Activated T-helper 17 cell treated with anti-CD3 and anti-CD28 coated beads, Interleukin-2, amount 50 U/mL, for 72 hours (primary cell): Measurements from ENCODE around the gene MAP4K4. TPM values are rescaled to one million over a fixed set of nuclear protein-coding genes. Genes with fewer than 3 reads are reported as not detected.
A peak's percentile ranks its signal among the peaks of the same experiment; 100 is the strongest.

Experiments
- ATAC-seq: fragments of 150-1000 bp; cut with Tn5 transposase; replicated peaks from 2 replicates; pipeline ENCODE4 v1.10.0; 2021; ENCODE audit warnings: mild to moderate bottlenecking, moderate library complexity
- H3K27ac Mint-ChIP-seq: one replicate; pipeline ENCODE4 v1.8.0; 2022; ENCODE audit warnings: mixed read lengths
- H3K27me3 Mint-ChIP-seq: one replicate; pipeline ENCODE4 v1.8.0; 2022; ENCODE audit warnings: mixed read lengths
- H3K36me3 Mint-ChIP-seq: one replicate; pipeline ENCODE4 v1.8.0; 2022; ENCODE audit warnings: low read depth, mild to moderate bottlenecking, mixed read lengths
- H3K4me1 Mint-ChIP-seq: one replicate; pipeline ENCODE4 v1.8.0; 2022; ENCODE audit warnings: mixed read lengths
- H3K4me3 Mint-ChIP-seq: one replicate; pipeline ENCODE4 v1.8.0; 2022; ENCODE audit warnings: mild to moderate bottlenecking, mixed read lengths
- H3K9me3 Mint-ChIP-seq: one replicate; pipeline ENCODE4 v1.8.0; 2022; ENCODE audit warnings: mixed read lengths
- total RNA-seq, 2 donors: library from RNA; stranded (reverse); gene quantifications; one replicate each; pipeline ENCODE4 v1.2.3, GENCODE V29; 2022

The MAP4K4 gene
- total RNA-seq, 2 donors from 2014 or later, result 26.4 to 54.9 TPM

DNA sequence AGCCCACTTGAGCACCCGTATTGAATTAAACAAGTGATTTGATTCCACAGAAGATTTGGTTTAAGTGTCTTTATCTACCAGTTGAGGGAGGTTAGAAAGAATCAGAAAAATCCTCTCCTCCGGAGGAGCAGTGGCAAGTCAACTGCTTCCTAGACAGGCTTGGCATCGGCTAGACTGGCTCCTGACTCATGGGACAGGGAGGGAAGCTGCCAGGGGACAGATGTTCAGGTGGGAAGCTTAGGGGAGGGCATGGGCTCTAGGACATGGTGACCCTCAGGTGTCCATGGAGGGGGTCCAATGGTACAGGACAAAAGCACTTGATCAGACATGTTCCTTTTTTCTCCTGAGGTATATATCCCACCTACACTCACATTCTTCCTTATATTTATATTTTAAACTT lies 175.0 kb downstream of the MAP4K4 start:
- Mint-ChIP-seq H3K27me3 (no peaks in the 10 kb centered on the region), H3K27ac (peak overlapping the region; percentile 29), H3K4me1 (peaks cover 10% of the 10 kb centered on the region), H3K9me3 (no peaks in the 10 kb centered on the region), H3K36me3 (peaks cover 100% of the 10 kb centered on the region), H3K4me3 (no peak overlapping the region)
- ATAC-seq, result no peak

DNA sequence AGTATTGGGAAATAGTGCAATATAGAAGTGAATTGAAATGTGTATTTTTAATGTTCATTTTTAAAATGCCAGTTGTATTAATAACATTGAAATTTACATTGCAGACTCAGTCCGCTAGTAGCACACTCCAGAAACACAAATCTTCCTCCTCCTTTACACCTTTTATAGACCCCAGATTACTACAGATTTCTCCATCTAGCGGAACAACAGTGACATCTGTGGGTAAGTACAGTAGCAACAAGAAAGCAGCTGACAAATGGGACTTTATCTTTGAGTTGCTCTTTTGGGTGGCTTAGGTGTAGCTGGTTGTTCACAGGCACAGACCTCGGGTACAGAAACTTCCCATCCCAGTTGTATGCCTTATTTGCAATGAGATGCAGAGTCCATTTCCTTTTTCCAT lies 176.0 kb downstream of the MAP4K4 start:
- Mint-ChIP-seq H3K27ac (peak overlapping the region; percentile 28), H3K4me1 (peaks cover 10% of the 10 kb centered on the region), H3K9me3 (no peaks in the 10 kb centered on the region), H3K36me3 (peaks cover 95% of the 10 kb centered on the region), H3K27me3 (no peaks in the 10 kb centered on the region), H3K4me3 (no peak overlapping the region)
- ATAC-seq, result no peak

DNA sequence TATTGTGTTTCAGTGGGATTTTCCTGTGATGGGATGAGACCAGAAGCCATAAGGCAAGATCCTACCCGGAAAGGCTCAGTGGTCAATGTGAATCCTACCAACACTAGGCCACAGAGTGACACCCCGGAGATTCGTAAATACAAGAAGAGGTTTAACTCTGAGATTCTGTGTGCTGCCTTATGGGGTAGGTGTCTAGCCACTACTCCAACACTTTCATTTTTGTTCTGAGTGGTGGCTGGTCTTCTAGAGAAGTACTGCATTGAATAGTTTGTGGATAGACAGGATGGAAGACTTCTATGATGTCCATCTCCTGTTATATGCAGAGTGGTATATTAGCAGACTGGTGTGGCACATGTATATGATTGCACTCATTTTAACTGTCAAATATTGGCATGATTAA lies 176.6 kb downstream of the MAP4K4 start:
- Mint-ChIP-seq H3K4me1 (peaks cover 10% of the 10 kb centered on the region), H3K4me3 (no peak overlapping the region), H3K9me3 (no peaks in the 10 kb centered on the region), H3K27me3 (no peaks in the 10 kb centered on the region), H3K36me3 (peaks cover 95% of the 10 kb centered on the region), H3K27ac (peak overlapping the region; percentile 28)
- ATAC-seq, result peak; percentile 64

DNA sequence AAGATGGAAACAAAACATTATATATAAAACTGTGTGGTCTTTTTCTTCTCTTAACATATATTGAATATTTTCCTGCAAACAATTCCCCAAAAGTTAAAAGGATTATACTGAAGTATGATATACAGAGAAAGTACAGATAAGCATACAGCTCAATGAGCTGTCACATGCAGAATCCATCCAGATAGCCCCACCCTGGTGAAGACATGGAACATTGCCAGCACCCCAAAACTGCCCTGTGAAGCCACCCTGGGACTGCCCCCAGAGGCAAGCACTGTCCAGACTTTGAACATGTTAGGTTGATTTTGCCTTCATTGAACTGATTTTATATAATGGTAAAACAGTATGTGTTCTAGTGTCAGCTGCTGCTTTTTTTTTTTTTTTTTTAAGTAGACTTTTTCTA lies 182.0 kb downstream of the MAP4K4 start:
- H3K4me3 Mint-ChIP-seq, result no peak overlapping the region
- no peak for ATAC-seq
- no peaks in the 10 kb centered on the region for H3K9me3 Mint-ChIP-seq
- H3K36me3 Mint-ChIP-seq, result peaks cover 88% of the 10 kb centered on the region
- no peaks in the 10 kb centered on the region for H3K27me3 Mint-ChIP-seq
- no peak overlapping the region for H3K27ac Mint-ChIP-seq
- peaks cover 10% of the 10 kb centered on the region for H3K4me1 Mint-ChIP-seq

DNA sequence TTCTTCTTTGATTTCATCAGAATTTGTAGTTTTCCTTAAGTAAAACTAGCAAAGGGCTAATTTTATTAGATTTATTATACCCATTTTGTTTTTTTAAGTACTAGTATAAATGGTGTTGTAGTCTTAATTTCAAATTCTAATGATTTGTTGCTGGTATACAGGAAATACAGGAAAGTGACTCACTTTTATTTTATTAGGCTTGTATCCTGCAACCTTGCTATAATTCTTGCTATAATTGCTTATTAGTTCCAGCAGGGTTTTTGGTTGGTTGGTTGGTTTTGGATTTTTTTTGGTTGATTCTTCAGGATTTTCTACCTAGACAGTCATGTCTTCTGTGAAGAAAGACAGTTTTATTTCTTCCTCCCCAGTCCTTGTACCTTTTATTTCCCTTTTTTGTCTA lies 183.6 kb downstream of the MAP4K4 start:
- no peak overlapping the region for H3K4me3 Mint-ChIP-seq
- no peaks in the 10 kb centered on the region for H3K27me3 Mint-ChIP-seq
- no peak for ATAC-seq
- H3K4me1 Mint-ChIP-seq, result peaks cover 15% of the 10 kb centered on the region
- H3K36me3 Mint-ChIP-seq, result peaks cover 88% of the 10 kb centered on the region
- H3K9me3 Mint-ChIP-seq, result no peaks in the 10 kb centered on the region
- H3K27ac Mint-ChIP-seq, result no peak overlapping the region

DNA sequence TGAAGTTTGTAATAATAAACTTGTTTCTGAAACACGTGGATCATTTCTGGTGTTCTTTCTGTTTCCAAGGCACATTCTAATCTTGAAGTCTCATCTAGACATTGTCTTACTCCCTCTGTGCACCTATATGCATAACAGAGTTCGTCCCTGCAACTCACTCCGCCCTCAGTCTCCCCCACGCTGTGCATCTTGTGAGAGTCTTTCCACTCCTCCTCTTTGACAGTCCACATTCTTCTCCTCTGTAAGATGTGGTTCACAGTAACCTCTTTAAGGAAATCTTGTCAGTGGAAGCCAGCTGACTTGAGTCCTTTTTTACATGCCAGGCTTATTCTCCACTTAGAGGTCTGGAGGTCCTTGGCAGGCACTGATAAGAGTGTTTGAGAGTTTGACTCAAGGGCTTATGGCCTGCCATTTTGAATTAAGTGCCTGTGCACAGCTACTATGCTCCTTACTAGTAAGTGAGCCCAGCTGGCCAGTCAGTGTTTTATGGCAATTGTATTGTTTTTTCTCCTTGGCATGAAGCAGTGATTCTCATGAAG lies 185.3 kb downstream of the MAP4K4 start:
- H3K9me3 Mint-ChIP-seq, result no peaks in the 10 kb centered on the region
- H3K27me3 Mint-ChIP-seq, result no peaks in the 10 kb centered on the region
- no peak overlapping the region for H3K4me3 Mint-ChIP-seq
- H3K27ac Mint-ChIP-seq, result no peak overlapping the region
- peaks cover 11% of the 10 kb centered on the region for H3K4me1 Mint-ChIP-seq
- H3K36me3 Mint-ChIP-seq, result peaks cover 91% of the 10 kb centered on the region
- ATAC-seq, result no peak

DNA sequence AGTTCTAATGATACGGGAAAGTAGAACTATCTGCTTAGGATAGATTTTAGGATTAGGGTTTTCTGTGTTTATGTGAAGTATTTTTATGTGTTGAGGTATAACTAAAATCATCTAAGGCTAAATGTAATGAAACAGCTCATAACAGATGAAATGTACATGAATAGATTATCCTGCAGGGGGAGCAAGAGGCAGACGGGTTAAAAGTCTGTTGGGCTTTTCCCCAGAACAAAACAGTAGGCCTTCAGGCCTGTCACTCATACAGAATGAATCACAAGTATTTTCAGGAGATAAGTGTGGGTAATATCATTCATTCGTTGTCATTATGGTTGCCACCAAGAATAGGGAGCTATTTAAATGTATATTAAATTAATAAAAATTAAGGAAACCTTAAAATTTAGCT lies 186.4 kb downstream of the MAP4K4 start:
- H3K4me3 Mint-ChIP-seq, result no peak overlapping the region
- peaks cover 11% of the 10 kb centered on the region for H3K4me1 Mint-ChIP-seq
- no peaks in the 10 kb centered on the region for H3K9me3 Mint-ChIP-seq
- no peaks in the 10 kb centered on the region for H3K27me3 Mint-ChIP-seq
- ATAC-seq, result peak; percentile 95
- H3K36me3 Mint-ChIP-seq, result peaks cover 93% of the 10 kb centered on the region
- H3K27ac Mint-ChIP-seq, result peak overlapping the region; percentile 18

DNA sequence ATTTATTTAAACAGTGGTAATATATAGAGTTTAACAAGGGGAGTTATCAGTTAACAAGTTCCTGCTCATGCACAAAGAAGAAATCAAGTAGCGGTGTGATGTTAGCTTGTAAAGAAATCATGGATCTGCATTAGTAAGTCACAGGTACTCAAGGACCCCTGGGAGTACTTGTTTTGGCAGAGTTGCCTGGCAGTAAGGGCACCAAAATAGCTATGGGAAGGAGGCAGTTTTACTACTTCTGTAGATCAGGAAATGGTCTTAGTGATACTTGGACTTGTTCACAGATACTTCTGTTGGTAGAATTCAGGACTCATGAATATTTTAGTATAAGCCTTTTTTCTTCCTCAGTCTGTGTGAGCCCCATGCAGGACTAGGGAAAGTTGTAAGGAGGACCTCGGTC lies 186.9 kb downstream of the MAP4K4 start:
- peak; percentile 55 for ATAC-seq
- Mint-ChIP-seq H3K4me1 (peaks cover 11% of the 10 kb centered on the region), H3K27me3 (no peaks in the 10 kb centered on the region), H3K9me3 (no peaks in the 10 kb centered on the region), H3K36me3 (peaks cover 93% of the 10 kb centered on the region), H3K4me3 (no peak overlapping the region), H3K27ac (peak overlapping the region; percentile 69)

DNA sequence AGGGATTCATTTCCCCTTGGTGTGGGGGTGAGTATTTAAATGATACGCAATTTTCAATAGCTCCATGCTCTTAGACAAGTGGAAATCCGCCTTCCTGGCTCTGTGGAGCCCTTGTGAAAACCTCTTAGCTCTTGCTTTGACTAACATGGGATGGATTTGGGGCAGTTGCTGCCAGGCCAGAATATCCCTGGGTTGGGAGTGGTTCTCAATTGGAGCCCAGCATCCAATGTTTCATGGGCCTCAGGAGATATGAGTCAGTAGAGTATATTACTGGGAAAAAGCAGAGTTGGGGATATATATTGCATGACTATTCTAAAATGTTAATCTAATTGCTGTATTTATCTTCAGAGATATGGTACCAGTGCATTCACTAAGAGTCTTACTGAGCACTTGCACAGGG lies 189.8 kb downstream of the MAP4K4 start:
- no peak overlapping the region for H3K27ac Mint-ChIP-seq

DNA sequence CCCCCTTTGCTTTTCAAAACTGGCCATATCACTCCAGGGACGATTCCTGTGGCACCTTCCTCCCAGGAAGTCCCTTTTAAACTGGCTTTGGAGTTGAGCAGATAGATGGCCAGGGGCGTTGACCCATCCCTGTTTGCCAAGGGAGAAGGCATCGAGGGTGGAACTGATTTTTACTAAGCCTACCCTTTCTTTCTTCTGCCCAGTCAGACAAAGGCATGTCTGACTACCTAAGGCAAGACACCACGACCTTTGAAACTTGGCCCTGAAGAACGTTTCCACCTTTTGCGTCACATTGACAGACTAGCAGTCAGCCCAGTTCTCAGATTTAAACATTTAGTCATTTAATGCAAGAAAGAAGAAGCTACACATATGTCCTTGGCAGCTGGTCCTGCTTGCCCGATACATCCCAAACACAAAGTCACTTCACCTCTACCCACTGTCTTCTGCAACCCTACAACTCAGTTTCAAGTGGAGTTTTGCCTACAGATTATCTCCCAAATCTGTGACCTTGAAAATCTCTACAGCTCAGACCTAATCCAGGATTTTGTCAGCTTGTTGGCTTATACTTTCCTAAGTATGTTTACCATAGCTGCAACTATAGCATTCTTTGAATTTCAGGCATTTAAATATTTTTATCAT lies 192.1 kb downstream of the MAP4K4 start:
- ATAC-seq, result no peak
- no peaks in the 10 kb centered on the region for H3K27me3 Mint-ChIP-seq
- H3K36me3 Mint-ChIP-seq, result peaks cover 93% of the 10 kb centered on the region
- no peaks in the 10 kb centered on the region for H3K9me3 Mint-ChIP-seq
- H3K4me1 Mint-ChIP-seq, result peaks cover 13% of the 10 kb centered on the region
- no peak overlapping the region for H3K27ac Mint-ChIP-seq
- H3K4me3 Mint-ChIP-seq, result no peak overlapping the region

More for the DNA sequence above, 189.8 kb downstream of the MAP4K4 start:
- no peaks in the 10 kb centered on the region for H3K9me3 Mint-ChIP-seq
- peaks cover 97% of the 10 kb centered on the region for H3K36me3 Mint-ChIP-seq
- no peaks in the 10 kb centered on the region for H3K27me3 Mint-ChIP-seq
- ATAC-seq, result no peak
- H3K4me1 Mint-ChIP-seq, result peaks cover 11% of the 10 kb centered on the region
- H3K4me3 Mint-ChIP-seq, result no peak overlapping the region

DNA sequence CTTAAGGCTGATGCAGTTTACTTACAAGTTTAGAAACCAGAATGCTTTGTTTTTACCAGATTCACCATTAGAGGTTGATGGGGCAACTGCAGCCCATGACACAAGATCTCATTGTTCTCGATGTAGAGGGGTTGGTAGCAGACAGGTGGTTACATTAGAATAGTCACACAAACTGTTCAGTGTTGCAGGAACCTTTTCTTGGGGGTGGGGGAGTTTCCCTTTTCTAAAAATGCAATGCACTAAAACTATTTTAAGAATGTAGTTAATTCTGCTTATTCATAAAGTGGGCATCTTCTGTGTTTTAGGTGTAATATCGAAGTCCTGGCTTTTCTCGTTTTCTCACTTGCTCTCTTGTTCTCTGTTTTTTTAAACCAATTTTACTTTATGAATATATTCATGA lies 194.9 kb downstream of the MAP4K4 start:
- H3K27ac Mint-ChIP-seq, result peak overlapping the region; percentile 38
- H3K9me3 Mint-ChIP-seq, result no peaks in the 10 kb centered on the region
- H3K36me3 Mint-ChIP-seq, result peaks cover 79% of the 10 kb centered on the region
- H3K4me3 Mint-ChIP-seq, result no peak overlapping the region
- peaks cover 7% of the 10 kb centered on the region for H3K4me1 Mint-ChIP-seq
- ATAC-seq, result no peak
- no peaks in the 10 kb centered on the region for H3K27me3 Mint-ChIP-seq

DNA sequence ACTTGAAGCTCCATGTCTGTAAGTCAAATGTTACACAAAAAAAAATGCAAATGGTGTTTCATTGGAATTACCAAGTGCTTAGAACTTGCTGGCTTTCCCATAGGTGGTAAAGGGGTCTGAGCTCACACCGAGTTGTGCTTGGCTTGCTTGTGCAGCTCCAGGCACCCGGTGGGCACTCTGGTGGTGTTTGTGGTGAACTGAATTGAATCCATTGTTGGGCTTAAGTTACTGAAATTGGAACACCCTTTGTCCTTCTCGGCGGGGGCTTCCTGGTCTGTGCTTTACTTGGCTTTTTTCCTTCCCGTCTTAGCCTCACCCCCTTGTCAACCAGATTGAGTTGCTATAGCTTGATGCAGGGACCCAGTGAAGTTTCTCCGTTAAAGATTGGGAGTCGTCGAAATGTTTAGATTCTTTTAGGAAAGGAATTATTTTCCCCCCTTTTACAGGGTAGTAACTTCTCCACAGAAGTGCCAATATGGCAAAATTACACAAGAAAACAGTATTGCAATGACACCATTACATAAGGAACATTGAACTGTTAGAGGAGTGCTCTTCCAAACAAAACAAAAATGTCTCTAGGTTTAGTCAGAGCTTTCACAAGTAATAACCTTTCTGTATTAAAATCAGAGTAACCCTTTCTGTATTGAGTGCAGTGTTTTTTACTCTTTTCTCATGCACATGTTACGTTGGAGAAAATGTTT lies 196.3 kb downstream of the MAP4K4 start:
- Mint-ChIP-seq H3K27ac (no peak overlapping the region), H3K27me3 (no peaks in the 10 kb centered on the region), H3K36me3 (peaks cover 64% of the 10 kb centered on the region), H3K9me3 (no peaks in the 10 kb centered on the region), H3K4me1 (peaks cover 16% of the 10 kb centered on the region), H3K4me3 (no peak overlapping the region)
- no peak for ATAC-seq

DNA sequence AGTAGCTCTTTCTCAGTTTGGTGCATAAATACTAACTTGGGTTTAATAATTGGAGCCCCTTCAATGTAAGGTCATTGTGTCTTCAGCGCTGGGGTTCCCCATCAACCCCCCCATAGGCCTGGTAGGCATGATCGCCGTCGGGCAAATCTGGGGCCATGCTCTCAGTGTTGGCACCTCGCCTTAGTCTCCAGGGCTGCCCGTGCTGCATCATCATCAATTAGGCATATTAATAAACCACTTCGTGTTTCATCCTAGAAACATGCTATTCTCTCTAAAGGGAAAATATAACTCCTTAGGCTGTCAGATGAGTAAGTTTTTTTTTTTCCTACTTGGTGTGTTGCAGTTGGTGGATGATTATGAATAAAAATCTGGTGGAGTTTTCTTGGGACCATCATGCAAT lies 197.5 kb downstream of the MAP4K4 start:
- Mint-ChIP-seq H3K4me3 (no peak overlapping the region), H3K4me1 (peaks cover 22% of the 10 kb centered on the region), H3K36me3 (peaks cover 55% of the 10 kb centered on the region), H3K9me3 (no peaks in the 10 kb centered on the region), H3K27me3 (no peaks in the 10 kb centered on the region), H3K27ac (no peak overlapping the region)
- no peak for ATAC-seq

DNA sequence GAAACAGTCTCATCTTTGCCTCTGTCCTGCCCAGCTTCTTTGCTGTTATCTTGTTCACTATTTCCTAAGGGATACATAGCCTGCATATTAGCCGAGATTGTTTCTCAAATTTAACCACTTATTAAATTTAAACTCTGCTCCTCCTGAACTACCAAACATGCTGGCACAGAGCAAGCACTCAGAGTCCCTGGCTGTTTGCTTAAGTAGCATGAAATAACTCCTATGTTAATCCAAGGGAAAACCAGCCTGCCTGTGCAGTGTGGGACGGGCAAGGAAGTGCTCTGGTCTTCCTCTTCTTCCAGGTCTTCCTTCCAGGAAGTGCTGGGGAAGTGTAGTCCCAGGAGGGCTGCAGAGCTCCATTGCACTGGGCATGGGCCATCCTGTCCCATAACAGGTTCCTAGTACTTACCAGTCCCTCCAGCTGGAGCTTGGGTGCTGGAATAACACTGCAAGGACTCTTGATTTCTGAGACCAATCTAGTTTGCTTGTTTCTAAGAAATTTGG lies 198.4 kb downstream of the MAP4K4 start:
- no peak for ATAC-seq
- no peak overlapping the region for H3K27ac Mint-ChIP-seq
- peaks cover 31% of the 10 kb centered on the region for H3K4me1 Mint-ChIP-seq
- no peaks in the 10 kb centered on the region for H3K27me3 Mint-ChIP-seq
- H3K36me3 Mint-ChIP-seq, result peaks cover 52% of the 10 kb centered on the region
- H3K4me3 Mint-ChIP-seq, result no peak overlapping the region
- H3K9me3 Mint-ChIP-seq, result no peaks in the 10 kb centered on the region

DNA sequence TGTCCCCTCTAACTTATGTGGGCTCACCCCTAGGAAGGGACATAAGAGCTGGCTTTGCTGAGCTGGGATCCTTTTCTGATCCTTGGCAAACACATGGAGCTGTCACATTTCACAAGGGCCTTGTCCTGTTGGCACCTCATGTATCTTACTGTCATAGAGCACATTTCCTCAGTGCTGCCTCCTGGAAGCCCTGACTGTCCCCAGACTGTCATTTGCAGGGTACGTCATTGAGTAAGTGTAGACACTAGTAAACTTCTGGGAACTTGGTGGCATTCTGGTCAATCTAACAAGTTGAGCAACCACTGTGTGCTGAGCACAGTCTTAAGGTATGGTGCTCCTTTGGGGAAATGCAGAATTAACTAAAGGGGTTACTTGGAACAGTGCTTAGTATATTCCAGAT lies 199.8 kb downstream of the MAP4K4 start:
- H3K9me3 Mint-ChIP-seq, result no peaks in the 10 kb centered on the region
- peaks cover 40% of the 10 kb centered on the region for H3K36me3 Mint-ChIP-seq
- no peak overlapping the region for H3K27ac Mint-ChIP-seq
- no peak overlapping the region for H3K4me3 Mint-ChIP-seq
- no peaks in the 10 kb centered on the region for H3K27me3 Mint-ChIP-seq
- ATAC-seq, result no peak
- H3K4me1 Mint-ChIP-seq, result peaks cover 37% of the 10 kb centered on the region
